IPS-11a (cell line): ENCODE measurements around the gene FHIT.

ENCODE experiments used
- H3K4me3 ChIP-seq: one replicate; pipeline ENCODE4 v1.5.1; 2013; ENCODE audit warnings: low read depth, low read length, control low read depth

FHIT gene

GRCh38 chr3:60388731-60389130 is 862.5 kb downstream of the FHIT start:
- no peak overlapping the region for H3K4me3 ChIP-seq

GRCh38 chr3:60386306-60386705 is 864.9 kb downstream of the FHIT start:
- H3K4me3 ChIP-seq = no peak overlapping the region

- no peak overlapping the region for H3K4me3 ChIP-seq
These were observed 866.9 kb downstream of the FHIT start for GRCh38 chr3:60384341-60384740.

GRCh38 chr3:60383345-60383744 is 867.9 kb downstream of the FHIT start:
- H3K4me3 ChIP-seq = no peak overlapping the region

- H3K4me3 ChIP-seq = no peak overlapping the region
These were observed 884.8 kb downstream of the FHIT start for GRCh38 chr3:60366486-60366885.

- H3K4me3 ChIP-seq = no peak overlapping the region
These were observed 885.9 kb downstream of the FHIT start for GRCh38 chr3:60365360-60365759.

GRCh38 chr3:60364475-60364874 is 886.8 kb downstream of the FHIT start:
- H3K4me3 ChIP-seq = no peak overlapping the region

- no peak overlapping the region for H3K4me3 ChIP-seq
These were observed 887.4 kb downstream of the FHIT start for GRCh38 chr3:60363817-60364216.

GRCh38 chr3:60355825-60356224 is 895.4 kb downstream of the FHIT start:
- H3K4me3 ChIP-seq = no peak overlapping the region

- no peak overlapping the region for H3K4me3 ChIP-seq
These were observed 899.8 kb downstream of the FHIT start for GRCh38 chr3:60351481-60351880.

- H3K4me3 ChIP-seq = no peak overlapping the region
These were observed 906.9 kb downstream of the FHIT start for GRCh38 chr3:60344340-60344739.

GRCh38 chr3:60343831-60344230 is 907.4 kb downstream of the FHIT start:
- no peak overlapping the region for H3K4me3 ChIP-seq

- no peak overlapping the region for H3K4me3 ChIP-seq
These were observed 911.9 kb downstream of the FHIT start for GRCh38 chr3:60339304-60339703.

- H3K4me3 ChIP-seq = no peak overlapping the region
These were observed 913.8 kb downstream of the FHIT start for GRCh38 chr3:60337421-60337820.

- no peak overlapping the region for H3K4me3 ChIP-seq
These were observed 915.2 kb downstream of the FHIT start for GRCh38 chr3:60336061-60336460.

- H3K4me3 ChIP-seq = no peak overlapping the region
These were observed 917.5 kb downstream of the FHIT start for GRCh38 chr3:60333710-60334109.

- no peak overlapping the region for H3K4me3 ChIP-seq
These were observed 921.1 kb downstream of the FHIT start for GRCh38 chr3:60330107-60330506.

- no peak overlapping the region for H3K4me3 ChIP-seq
These were observed 925.6 kb downstream of the FHIT start for GRCh38 chr3:60325610-60326170.

- no peak overlapping the region for H3K4me3 ChIP-seq
These were observed 927.6 kb downstream of the FHIT start for GRCh38 chr3:60323651-60324050.

- no peak overlapping the region for H3K4me3 ChIP-seq
These were observed 928.1 kb downstream of the FHIT start for GRCh38 chr3:60323180-60323579.

GRCh38 chr3:60322298-60322856 is 928.9 kb downstream of the FHIT start:
- H3K4me3 ChIP-seq = no peak overlapping the region

GRCh38 chr3:60319179-60319858 is 931.9 kb downstream of the FHIT start:
- H3K4me3 ChIP-seq = no peak overlapping the region
